KMS-11 (cell line): ENCODE results near the gene ADH1C.
"Not testable (repeated sequence)": the region's sequence is repeated elsewhere in the genome, so short reads cannot be mapped to it uniquely, and the experiment has no call there.

Experiments
- H2AFZ ChIP-seq: fragments of 200-600 bp; sonication (generic); 2 replicates; pipeline ENCODE4 v1.6.1; 2016; ENCODE audit warnings: antibody characterized with exemption, mixed run types, low read depth
- H3K27ac ChIP-seq: fragments of 200-600 bp; sonication (generic); 2 replicates; pipeline ENCODE4 v1.6.1; 2016; ENCODE audit warnings: mild to moderate bottlenecking, mixed run types
- H3K27me3 ChIP-seq: fragments of 200-600 bp; sonication (generic); 2 replicates; pipeline ENCODE4 v1.6.1; 2017; ENCODE audit warnings: mild to moderate bottlenecking, low read depth, mixed run types, moderate library complexity; ENCODE audit not compliant: insufficient read depth
- H3K36me3 ChIP-seq: fragments of 200-600 bp; sonication (generic); 2 replicates; pipeline ENCODE4 v1.6.1; 2017; ENCODE audit warnings: mild to moderate bottlenecking, mixed run types; ENCODE audit not compliant: insufficient read depth
- H3K4me1 ChIP-seq: fragments of 200-600 bp; sonication (generic); 2 replicates; pipeline ENCODE4 v1.6.1; 2016; ENCODE audit warnings: mild to moderate bottlenecking, low read depth, mixed run types; ENCODE audit not compliant: poor library complexity, severe bottlenecking
- H3K4me2 ChIP-seq: fragments of 200-600 bp; sonication (generic); 2 replicates; pipeline ENCODE4 v1.7.0; 2016; ENCODE audit warnings: mild to moderate bottlenecking, mixed run types
- H3K4me3 ChIP-seq: fragments of 200-600 bp; sonication (generic); IDR thresholded peaks from 2 replicates; pipeline ENCODE4 v1.6.1; 2017; ENCODE audit warnings: low read depth, low read length, mixed read lengths; ENCODE audit not compliant: insufficient read depth
- H3K79me2 ChIP-seq: fragments of 200-600 bp; sonication (generic); 2 replicates; pipeline ENCODE4 v1.6.1; 2016; ENCODE audit warnings: low read depth, mixed run types; ENCODE audit not compliant: insufficient read depth
- H3K9ac ChIP-seq: fragments of 200-600 bp; sonication (generic); 2 replicates; pipeline ENCODE4 v1.6.1; 2016; ENCODE audit warnings: mild to moderate bottlenecking, mixed run types
- H4K20me1 ChIP-seq: fragments of 200-600 bp; sonication (generic); 2 replicates; pipeline ENCODE4 v1.6.1; 2016; ENCODE audit warnings: mild to moderate bottlenecking, mixed run types; ENCODE audit not compliant: insufficient read depth
- TF ChIP-seq, protein P1 (sequence below): fragments of 200-600 bp; sonication (generic); conservative IDR thresholded peaks from 2 replicates; pipeline ENCODE4 v1.6.1; 2017; ENCODE audit warnings: low read depth, mild to moderate bottlenecking, antibody characterized with exemption, low read length, moderate library complexity, mixed read lengths

Gene ADH1C

DNA sequence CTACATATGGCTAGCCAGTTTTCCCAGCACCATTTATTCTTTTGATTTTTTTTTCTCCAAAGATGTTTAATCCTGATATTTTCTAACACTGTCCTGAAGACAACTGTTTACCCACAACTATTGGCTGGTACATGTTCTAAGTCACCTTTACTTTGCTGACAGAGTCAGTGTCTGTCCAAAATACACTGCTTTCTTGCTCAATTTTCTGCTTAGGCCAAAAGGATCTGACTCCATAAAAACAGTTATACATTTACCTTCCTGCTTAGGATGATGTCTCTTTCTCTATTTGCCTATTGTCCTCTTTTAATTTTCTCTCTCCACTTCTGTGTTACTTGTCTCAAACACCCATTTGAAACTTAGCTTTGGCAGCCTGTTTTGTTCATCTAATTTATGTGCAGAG is 3.2 kb downstream of the ADH1C start:
- Histone ChIP-seq H3K36me3 (no peaks in the 10 kb centered on the region), H3K4me3 (no peak overlapping the region), H3K4me2 (no peak overlapping the region), H3K27me3 (no peaks in the 10 kb centered on the region), H2AFZ (no peak overlapping the region), H3K9ac (no peak overlapping the region), H3K4me1 (no peaks in the 10 kb centered on the region), H3K79me2 (no peaks in the 10 kb centered on the region), H4K20me1 (no peaks in the 10 kb centered on the region), H3K27ac (no peak overlapping the region)
- TF ChIP-seq, protein P1, sequence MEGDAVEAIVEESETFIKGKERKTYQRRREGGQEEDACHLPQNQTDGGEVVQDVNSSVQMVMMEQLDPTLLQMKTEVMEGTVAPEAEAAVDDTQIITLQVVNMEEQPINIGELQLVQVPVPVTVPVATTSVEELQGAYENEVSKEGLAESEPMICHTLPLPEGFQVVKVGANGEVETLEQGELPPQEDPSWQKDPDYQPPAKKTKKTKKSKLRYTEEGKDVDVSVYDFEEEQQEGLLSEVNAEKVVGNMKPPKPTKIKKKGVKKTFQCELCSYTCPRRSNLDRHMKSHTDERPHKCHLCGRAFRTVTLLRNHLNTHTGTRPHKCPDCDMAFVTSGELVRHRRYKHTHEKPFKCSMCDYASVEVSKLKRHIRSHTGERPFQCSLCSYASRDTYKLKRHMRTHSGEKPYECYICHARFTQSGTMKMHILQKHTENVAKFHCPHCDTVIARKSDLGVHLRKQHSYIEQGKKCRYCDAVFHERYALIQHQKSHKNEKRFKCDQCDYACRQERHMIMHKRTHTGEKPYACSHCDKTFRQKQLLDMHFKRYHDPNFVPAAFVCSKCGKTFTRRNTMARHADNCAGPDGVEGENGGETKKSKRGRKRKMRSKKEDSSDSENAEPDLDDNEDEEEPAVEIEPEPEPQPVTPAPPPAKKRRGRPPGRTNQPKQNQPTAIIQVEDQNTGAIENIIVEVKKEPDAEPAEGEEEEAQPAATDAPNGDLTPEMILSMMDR = no peak

GRCh38 chr4:99342624-99343023 is 9.9 kb downstream of the ADH1C start:
- H4K20me1 ChIP-seq, H2AFZ ChIP-seq, H3K27ac ChIP-seq, H3K36me3 ChIP-seq, H3K4me3 ChIP-seq, H3K4me2 ChIP-seq, H3K27me3 ChIP-seq, H3K79me2 ChIP-seq, H3K4me1 ChIP-seq, H3K9ac ChIP-seq: not testable (repeated sequence)

GRCh38 chr4:99341426-99341825 is 11.1 kb downstream of the ADH1C start:
- no peak overlapping the region for H3K4me3 ChIP-seq
- TF ChIP-seq, protein P1 = no peak
- no peaks in the 10 kb centered on the region for H3K27me3 ChIP-seq
- H2AFZ ChIP-seq = no peak overlapping the region
- no peak overlapping the region for H3K9ac ChIP-seq
- no peaks in the 10 kb centered on the region for H3K79me2 ChIP-seq
- H3K36me3 ChIP-seq = no peaks in the 10 kb centered on the region
- H3K27ac ChIP-seq = no peak overlapping the region
- no peaks in the 10 kb centered on the region for H3K4me1 ChIP-seq
- H3K4me2 ChIP-seq = no peak overlapping the region
- H4K20me1 ChIP-seq = no peaks in the 10 kb centered on the region

GRCh38 chr4:99339172-99339571 is 13.4 kb downstream of the ADH1C start:
- H3K36me3 ChIP-seq = no peaks in the 10 kb centered on the region
- no peak overlapping the region for H3K9ac ChIP-seq
- no peaks in the 10 kb centered on the region for H3K27me3 ChIP-seq
- H2AFZ ChIP-seq = no peak overlapping the region
- H3K4me2 ChIP-seq = no peak overlapping the region
- H3K79me2 ChIP-seq = no peaks in the 10 kb centered on the region
- no peak overlapping the region for H3K27ac ChIP-seq
- no peaks in the 10 kb centered on the region for H4K20me1 ChIP-seq
- TF ChIP-seq, protein P1 = no peak
- no peaks in the 10 kb centered on the region for H3K4me1 ChIP-seq
- H3K4me3 ChIP-seq = no peak overlapping the region

- Histone ChIP-seq H3K27ac (no peak overlapping the region), H3K36me3 (no peaks in the 10 kb centered on the region), H3K4me1 (no peaks in the 10 kb centered on the region), H3K4me3 (no peak overlapping the region), H3K4me2 (no peak overlapping the region), H4K20me1 (no peaks in the 10 kb centered on the region), H3K9ac (no peak overlapping the region), H2AFZ (no peak overlapping the region), H3K27me3 (no peaks in the 10 kb centered on the region), H3K79me2 (no peaks in the 10 kb centered on the region)
- TF ChIP-seq, protein P1 = no peak
Measured at GRCh38 chr4:99336553-99336952, 16.0 kb downstream of the ADH1C start.
